ENCODE results near the gene AUTS2. TPM values are rescaled to one million over a fixed set of nuclear protein-coding genes. Genes with fewer than 3 reads are reported as not detected.

Gene AUTS2
- total and polyA plus RNA-seq, 2 of the 8 experiments (the other 6 are each of a cell fraction or from before 2014, with no cell fraction given): 25.9 to 101 TPM

- no peak for TF ChIP-seq ZNF274 (IDR thresholded peaks at IDR 0.05; ENCODE audit: borderline replicate concordance, extremely low read depth, low read length)
- TF ChIP-seq GABPA (IDR thresholded peaks at IDR 0.05; ENCODE audit: borderline replicate concordance, insufficient read depth, low read length): no peak
- TF ChIP-seq EZH2 (IDR thresholded peaks at IDR 0.05; ENCODE audit: low read depth, low read length, severe bottlenecking): no peak
Observed at GRCh38 chr7:70659263-70659662, 1061.0 kb downstream of the AUTS2 start (continued).
